K562 (cell line): ENCODE data around the gene CACNB2. TPM values are rescaled to one million over a fixed set of nuclear protein-coding genes. Genes with fewer than 3 reads are reported as not detected.

ENCODE experiments used
- ATAC-seq: fragments of 200-7000 bp; cut with Tn5 transposase; 3 replicates; pipeline ENCODE4 v1.9.1; 2020; ENCODE audit warnings: moderate library complexity
- BruUV-seq: library from RNA; stranded (reverse); fragments of 400-500 nt; replicated peaks from 2 replicates; lab custom pipeline; 2021; lab: Mats Ljungman, UMichigan
- CTCF ChIA-PET: fragments of 300-600 bp; formaldehyde crosslinking; extraction: SDS; loops from one replicate; lab custom pipeline; 2021; ENCODE audit warnings: low intra/inter-chr PET ratio; lab: Yijun Ruan, JAX
- POLR2A ChIA-PET: fragments of 300-600, 350-650 bp; sonication (Branson Sonifier 250); formaldehyde crosslinking; extraction: SDS; loops from one replicate; lab custom pipeline; 2021; ENCODE audit warnings: antibody characterized with exemption, inconsistent platforms; lab: Yijun Ruan, JAX
- DNase-seq, 4 experiments: peaks; one replicate each; pipeline versions ENCODE4 v3.0.0 to v3.0.0-alpha.2; 2011 to 2018; ENCODE audit warnings: low spot score in 3 of 4, mixed read lengths in 3 of 4; ENCODE audit errors: extremely low read depth in 1 of 4
- FAIRE-seq: peaks from 2 replicates; lab custom pipeline; 2011; peaks lifted over from hg19 to GRCh38; lab: Jason Lieb, UNC
- H2AFZ ChIP-seq: 2 replicates; pipeline ENCODE4 v1.6.0; 2011; ENCODE audit warnings: low read depth, low read length, control low read depth, inconsistent platforms
- H3K27ac ChIP-seq: fragments of 200-600 bp; 3 replicates; pipeline ENCODE4 v1.8.0; 2011; ENCODE audit warnings: low read depth, mild to moderate bottlenecking, control low read depth, inconsistent platforms, low read length, moderate library complexity, mixed read lengths; ENCODE audit errors: extremely low read depth
- H3K27me3 ChIP-seq, 2 experiments: fragments of 300-600 bp in 1 of 2; 2 replicates in 1 of 2; 3 replicates in 1 of 2; pipeline versions ENCODE4 v1.6.0 to v1.8.0; 2011; ENCODE audit warnings: inconsistent platforms in 2 of 2, low read length in 2 of 2, mild to moderate bottlenecking in 1 of 2, mixed read lengths in 1 of 2, moderate library complexity in 1 of 2; ENCODE audit not compliant: control insufficient read depth in 2 of 2, insufficient read depth in 2 of 2
- H3K36me3 ChIP-seq: fragments of 300-600 bp; 3 replicates; pipeline ENCODE4 v1.8.0; 2011; ENCODE audit warnings: mild to moderate bottlenecking, low read length, inconsistent platforms; ENCODE audit not compliant: control insufficient read depth, insufficient read depth
- H3K4me1 ChIP-seq, 2 experiments: fragments of 200-600 bp in 1 of 2; replicated peaks in 1 of 2; 2 replicates in 1 of 2; 3 replicates in 1 of 2; pipeline versions ENCODE4 v1.5.1 to v1.8.0; 2011; ENCODE audit warnings: inconsistent platforms in 2 of 2, low read length in 2 of 2, mild to moderate bottlenecking in 1 of 2, mixed read lengths in 1 of 2, moderate library complexity in 1 of 2; ENCODE audit not compliant: control insufficient read depth in 2 of 2, insufficient read depth in 2 of 2
- H3K4me2 ChIP-seq: 2 replicates; pipeline ENCODE4 v1.6.1; 2011; ENCODE audit warnings: low read length, control low read depth, inconsistent platforms, mixed read lengths; ENCODE audit not compliant: insufficient read depth
- H3K4me3 ChIP-seq: fragments of 200-600 bp; sonication (generic), shearing (Covaris generic); 2 replicates; pipeline ENCODE4 v1.5.1; 2016; ENCODE audit warnings: control low read depth, inconsistent platforms
- H3K79me2 ChIP-seq: fragments of 200-600 bp; 3 replicates; pipeline ENCODE4 v1.8.0; 2011; ENCODE audit warnings: low read length, inconsistent platforms; ENCODE audit not compliant: control insufficient read depth, insufficient read depth
- H3K9ac ChIP-seq, 2 experiments: 2 replicates each; pipeline versions ENCODE4 v1.6.0 to v1.6.1; 2011; ENCODE audit warnings: low read depth in 2 of 2, low read length in 2 of 2, control low read depth in 1 of 2, inconsistent platforms in 1 of 2, mild to moderate bottlenecking in 1 of 2, mixed read lengths in 1 of 2; ENCODE audit not compliant: insufficient read depth in 1 of 2
- H3K9me1 ChIP-seq: one replicate; pipeline ENCODE4 v1.6.0; 2011; ENCODE audit warnings: inconsistent platforms, mild to moderate bottlenecking, low read length, moderate library complexity; ENCODE audit not compliant: control insufficient read depth, insufficient read depth
- H3K9me3 ChIP-seq: replicated peaks from 2 replicates; pipeline ENCODE4 v1.5.1; 2011; ENCODE audit warnings: low read depth, low read length, inconsistent platforms; ENCODE audit not compliant: control insufficient read depth, insufficient read depth
- H4K20me1 ChIP-seq: replicated peaks from 2 replicates; pipeline ENCODE4 v1.6.1; 2011; ENCODE audit warnings: low read length, inconsistent platforms, mixed read lengths; ENCODE audit not compliant: control insufficient read depth, insufficient read depth
- DIDO1 ChIP-seq: fragments of 450-650 bp; IDR thresholded peaks from 2 replicates; pipeline ENCODE4 v1.6.1; 2016; ENCODE audit warnings: low read depth, missing biosample characterization, missing genetic modification characterization
- ELF4 ChIP-seq: fragments of 450-650 bp; formaldehyde crosslinking; IDR thresholded peaks from 2 replicates; pipeline ENCODE4 v1.4.0; 2022; ENCODE audit warnings: missing genetic modification characterization
- HDAC2 ChIP-seq: fragments of 450-650 bp; IDR thresholded peaks from 2 replicates; pipeline ENCODE4 v1.6.1; 2016; ENCODE audit warnings: mild to moderate bottlenecking
- HMGN3 ChIP-seq: IDR thresholded peaks from 2 replicates; pipeline ENCODE4 v1.6.1; 2011; ENCODE audit warnings: borderline replicate concordance, low read depth, mild to moderate bottlenecking, mixed read lengths, low read length; ENCODE audit not compliant: insufficient read length; ENCODE audit errors: extremely low read depth
- HSF4 ChIP-seq: fragments of 250-450 bp; sonication (Bioruptor Pico); IDR thresholded peaks from 2 replicates; pipeline ENCODE4 v2.1.2; 2022; ENCODE audit warnings: mild to moderate bottlenecking, moderate library complexity, borderline replicate concordance
- MCM2 ChIP-seq: fragments of 450-650 bp; IDR thresholded peaks from 2 replicates; pipeline ENCODE4 v1.6.1; 2017; ENCODE audit warnings: low read depth, mild to moderate bottlenecking
- MCM3 ChIP-seq: fragments of 450-650 bp; IDR thresholded peaks from 2 replicates; pipeline ENCODE4 v1.6.1; 2016
- PRPF4 ChIP-seq: fragments of 200-400 bp; formaldehyde crosslinking; IDR thresholded peaks from one replicate; pipeline ENCODE4 v1.6.1; 2017; ENCODE audit warnings: low read length, low read depth, mild to moderate bottlenecking; ENCODE audit not compliant: insufficient read depth, poor library complexity, severe bottlenecking
- RBM17 ChIP-seq: fragments of 200-400 bp; formaldehyde crosslinking; IDR thresholded peaks from 2 replicates; pipeline ENCODE4 v1.6.1; 2017; ENCODE audit warnings: low read depth, mild to moderate bottlenecking, low read length, borderline replicate concordance
- SIN3A ChIP-seq, 2 experiments: fragments of 150-350 bp in 1 of 2; IDR thresholded peaks; 2 replicates each; pipeline ENCODE4 v1.6.1; 2011 to 2016; ENCODE audit warnings: borderline replicate concordance in 2 of 2, low read depth in 2 of 2, low read length in 2 of 2, mild to moderate bottlenecking in 2 of 2, moderate library complexity in 2 of 2; ENCODE audit not compliant: control insufficient read depth in 1 of 2
- TSC22D4 ChIP-seq: fragments of 450-650 bp; IDR thresholded peaks from 2 replicates; pipeline ENCODE4 v1.6.1; 2016; ENCODE audit warnings: missing genetic modification characterization, missing biosample characterization, control low read depth
- ZNF140 ChIP-seq: fragments of 250-450 bp; sonication (Bioruptor Pico); IDR thresholded peaks from 2 replicates; pipeline ENCODE4 v1.8.0; 2021; ENCODE audit warnings: moderate library complexity, mild to moderate bottlenecking, inconsistent platforms
- ZNF324 ChIP-seq: fragments of 250-450 bp; sonication (Bioruptor Pico); IDR thresholded peaks from 2 replicates; pipeline ENCODE4 v1.4.0; 2020; ENCODE audit warnings: mild to moderate bottlenecking
- ZNF586 ChIP-seq: fragments of 450-650 bp; formaldehyde crosslinking; conservative IDR thresholded peaks from 2 replicates; pipeline ENCODE4 v1.4.0; 2020; ENCODE audit warnings: mild to moderate bottlenecking, moderate library complexity
- WGBS: fragments of 100-300 bp; shearing (Covaris generic); methylation state at CpG from one replicate; pipeline ENCODE4 v1.1.6; 2016; ENCODE audit warnings: low coverage, mixed read lengths; ENCODE audit not compliant: insufficient coverage; ENCODE audit errors: missing lambda C conversion rate; 5-methylcytosine and 5-hydroxymethylcytosine counted together
- in situ Hi-C: fragments of 300-500 bp; cut with MboI; formaldehyde crosslinking; loops from 4 replicates; pipeline ENCODE4 v1.15.0; 2018; ENCODE audit warnings: inconsistent platforms, mixed read lengths
- intact Hi-C: fragments of 100-400 bp; cut with micrococcal nuclease; formaldehyde crosslinking; loops from 2 replicates; pipeline ENCODE4 v1.14.2; 2022
- polyA plus RNA-seq, 8 experiments: library from polyadenylated mRNA; depleted of rRNA in 4 of 8; stranded (reverse) in 5 of 8; unstranded in 3 of 8; fragments of >200 nt; fragmentation: Nextera tagmentation in 2 of 8; fragmentation: Illumina TruSeq in 1 of 8; extraction: Ambion mirVana in 2 of 8; extraction: Trizol in 1 of 8; gene quantifications; 2 replicates each; pipeline versions ENCODE4 v1.2.1 to v1.2.3, GENCODE V29; 2011 to 2014; ENCODE audit warnings: inconsistent platforms in 1 of 8, missing spikeins in 1 of 8
- total RNA-seq, 7 experiments: library from RNA; depleted of rRNA in 6 of 7; stranded (reverse); fragments of >200 nt in 6 of 7; fragmentation: Illumina TruSeq in 2 of 7; extraction: Trizol in 2 of 7; gene quantifications; 2 replicates each; pipeline versions ENCODE4 v1.2.1 to v1.2.3, GENCODE V29; 2011 to 2021; ENCODE audit warnings: low replicate concordance in 1 of 7
- TF ChIP-seq, protein P1 (sequence below): fragments of 450-650 bp; conservative IDR thresholded peaks from 2 replicates; pipeline ENCODE4 v1.6.1; 2016; ENCODE audit warnings: missing genetic modification characterization, low read depth, mild to moderate bottlenecking, control low read depth, missing compliant biosample characterization
- TF ChIP-seq, protein P2 (sequence below): fragments of 450-650 bp; formaldehyde crosslinking; IDR thresholded peaks from 2 replicates; pipeline ENCODE4 v1.4.0; 2022; ENCODE audit warnings: missing genetic modification characterization
- TF ChIP-seq, protein P3 (sequence below): fragments of 450-650 bp; IDR thresholded peaks from 2 replicates; pipeline ENCODE4 v1.6.1; 2017; ENCODE audit warnings: mild to moderate bottlenecking, moderate library complexity
- TF ChIP-seq, protein P4 (sequence below): fragments of 250-450 bp; sonication (Bioruptor Pico); IDR thresholded peaks from 2 replicates; pipeline ENCODE4 v1.8.0; 2021; ENCODE audit warnings: borderline replicate concordance, mild to moderate bottlenecking, moderate library complexity; ENCODE audit not compliant: poor library complexity, severe bottlenecking

CACNB2 gene
- total and polyA plus RNA-seq, 9 of the 15 experiments (the other 6 are each of a cell fraction or from before 2014, with no cell fraction given), result 1.8 to 2.2 TPM; not detected in 7

DNA sequence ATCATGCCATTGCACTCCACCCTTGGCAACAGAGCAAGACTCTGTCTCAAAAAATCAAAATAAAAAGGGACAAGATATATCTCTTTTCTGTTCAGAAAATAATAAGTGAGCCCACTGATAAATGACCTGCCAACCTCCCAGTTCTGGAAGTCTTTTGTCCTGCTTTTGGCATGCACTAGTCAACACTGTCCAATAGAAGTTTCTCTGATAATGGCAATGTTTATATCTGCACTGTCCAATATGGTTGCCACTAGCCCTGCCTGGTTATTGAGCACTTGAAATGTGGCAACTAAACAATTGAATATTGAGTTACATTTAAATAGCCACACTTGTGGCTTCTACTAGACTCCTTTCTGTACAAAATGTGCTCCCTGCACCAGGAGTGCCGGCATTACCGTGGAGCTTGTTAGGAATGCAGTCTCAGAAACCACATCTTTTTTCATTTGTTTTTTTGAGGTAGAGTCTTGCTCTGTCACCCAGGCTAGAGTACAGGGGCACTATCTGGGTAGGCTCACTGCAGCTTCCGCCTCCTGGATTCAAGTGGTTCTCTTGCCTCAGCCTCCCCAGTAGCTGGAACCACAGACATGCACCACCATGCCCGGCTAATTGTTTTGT lies 229.7 kb downstream of the CACNB2 start:
- FAIRE-seq (no peak), DNase-seq (no peak), ATAC-seq (no peak)
- H3K27ac ChIP-seq, result no peak overlapping the region
- no peaks in the 10 kb centered on the region for H3K36me3 ChIP-seq
- no peak overlapping the region for H3K4me2 ChIP-seq
- H3K4me1 ChIP-seq, result no peaks in the 10 kb centered on the region
- H3K9ac ChIP-seq, result no peak overlapping the region
- no peak overlapping the region for H2AFZ ChIP-seq
- H3K4me3 ChIP-seq, result no peak overlapping the region
- ChIA-PET POLR2A (no interaction called here), CTCF (no interaction called here)
- no peaks in the 10 kb centered on the region for H4K20me1 ChIP-seq
- intact Hi-C loops, result no loop called here
- in situ Hi-C loops, result no loop called here
- BruUV-seq, result no TSS peak
- no peaks in the 10 kb centered on the region for H3K79me2 ChIP-seq
- 4% methylated on average over 4 of the region's 4 CpGs for WGBS
- no peaks in the 10 kb centered on the region for H3K27me3 ChIP-seq
- TF ChIP-seq HMGN3, result no peak
- no peak for TF ChIP-seq ZNF140 (CRISPR knock-in tag)
- no peak for TF ChIP-seq DIDO1
- TF ChIP-seq, protein P1, sequence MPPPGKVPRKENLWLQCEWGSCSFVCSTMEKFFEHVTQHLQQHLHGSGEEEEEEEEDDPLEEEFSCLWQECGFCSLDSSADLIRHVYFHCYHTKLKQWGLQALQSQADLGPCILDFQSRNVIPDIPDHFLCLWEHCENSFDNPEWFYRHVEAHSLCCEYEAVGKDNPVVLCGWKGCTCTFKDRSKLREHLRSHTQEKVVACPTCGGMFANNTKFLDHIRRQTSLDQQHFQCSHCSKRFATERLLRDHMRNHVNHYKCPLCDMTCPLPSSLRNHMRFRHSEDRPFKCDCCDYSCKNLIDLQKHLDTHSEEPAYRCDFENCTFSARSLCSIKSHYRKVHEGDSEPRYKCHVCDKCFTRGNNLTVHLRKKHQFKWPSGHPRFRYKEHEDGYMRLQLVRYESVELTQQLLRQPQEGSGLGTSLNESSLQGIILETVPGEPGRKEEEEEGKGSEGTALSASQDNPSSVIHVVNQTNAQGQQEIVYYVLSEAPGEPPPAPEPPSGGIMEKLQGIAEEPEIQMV (tag), result no peak
- no peak for TF ChIP-seq HDAC2
- no peak for TF ChIP-seq ZNF586 (CRISPR knock-in tag)
- TF ChIP-seq, protein P2, sequence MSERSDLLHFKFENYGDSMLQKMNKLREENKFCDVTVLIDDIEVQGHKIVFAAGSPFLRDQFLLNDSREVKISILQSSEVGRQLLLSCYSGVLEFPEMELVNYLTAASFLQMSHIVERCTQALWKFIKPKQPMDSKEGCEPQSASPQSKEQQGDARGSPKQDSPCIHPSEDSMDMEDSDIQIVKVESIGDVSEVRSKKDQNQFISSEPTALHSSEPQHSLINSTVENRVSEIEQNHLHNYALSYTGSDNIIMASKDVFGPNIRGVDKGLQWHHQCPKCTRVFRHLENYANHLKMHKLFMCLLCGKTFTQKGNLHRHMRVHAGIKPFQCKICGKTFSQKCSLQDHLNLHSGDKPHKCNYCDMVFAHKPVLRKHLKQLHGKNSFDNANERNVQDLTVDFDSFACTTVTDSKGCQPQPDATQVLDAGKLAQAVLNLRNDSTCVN (CRISPR knock-in tag), result no peak
- no peak for TF ChIP-seq ZNF324
- no peak for TF ChIP-seq MCM2
- no peak for TF ChIP-seq MCM3
- no peak for TF ChIP-seq RBM17
- TF ChIP-seq, protein P3, sequence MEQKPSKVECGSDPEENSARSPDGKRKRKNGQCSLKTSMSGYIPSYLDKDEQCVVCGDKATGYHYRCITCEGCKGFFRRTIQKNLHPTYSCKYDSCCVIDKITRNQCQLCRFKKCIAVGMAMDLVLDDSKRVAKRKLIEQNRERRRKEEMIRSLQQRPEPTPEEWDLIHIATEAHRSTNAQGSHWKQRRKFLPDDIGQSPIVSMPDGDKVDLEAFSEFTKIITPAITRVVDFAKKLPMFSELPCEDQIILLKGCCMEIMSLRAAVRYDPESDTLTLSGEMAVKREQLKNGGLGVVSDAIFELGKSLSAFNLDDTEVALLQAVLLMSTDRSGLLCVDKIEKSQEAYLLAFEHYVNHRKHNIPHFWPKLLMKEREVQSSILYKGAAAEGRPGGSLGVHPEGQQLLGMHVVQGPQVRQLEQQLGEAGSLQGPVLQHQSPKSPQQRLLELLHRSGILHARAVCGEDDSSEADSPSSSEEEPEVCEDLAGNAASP, result no peak
- no peak for TF ChIP-seq ELF4
- TF ChIP-seq SIN3A (IDR thresholded peaks at IDR 0.05; ENCODE audit: borderline replicate concordance in 2 of 2, control insufficient read depth in 1 of 2, low read depth in 2 of 2, low read length in 2 of 2), result no peak
- TF ChIP-seq, protein P4, sequence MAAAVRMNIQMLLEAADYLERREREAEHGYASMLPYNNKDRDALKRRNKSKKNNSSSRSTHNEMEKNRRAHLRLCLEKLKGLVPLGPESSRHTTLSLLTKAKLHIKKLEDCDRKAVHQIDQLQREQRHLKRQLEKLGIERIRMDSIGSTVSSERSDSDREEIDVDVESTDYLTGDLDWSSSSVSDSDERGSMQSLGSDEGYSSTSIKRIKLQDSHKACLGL (CRISPR knock-in tag), result no peak
- no peak for TF ChIP-seq PRPF4
- no peak for TF ChIP-seq HSF4 (CRISPR knock-in tag)
- no peak for TF ChIP-seq TSC22D4 (tag)
- no peaks in the 10 kb centered on the region for H3K9me1 ChIP-seq
- H3K9me3 ChIP-seq, result no peaks in the 10 kb centered on the region
